Thoracic aorta (tissue), 2 donors: ENCODE data around the gene PPP1R9A. TPM values are rescaled to one million over a fixed set of nuclear protein-coding genes. Genes with fewer than 3 reads are reported as not detected.

Experiments used
- ATAC-seq: fragments of 150-250 bp; one replicate; pipeline ENCODE4 v1.8.0; 2017; ENCODE audit warnings: low read depth; ENCODE audit not compliant: insufficient number of reproducible peaks, low FRiP score
- DNase-seq: peaks from one replicate; pipeline ENCODE4 v3.0.0-alpha.2; 2020; ENCODE audit warnings: low spot score
- H3K27ac ChIP-seq, 2 donors: fragments of 200-600 bp; sonication (generic); 1 replicate in 1 of 2; 2 replicates in 1 of 2; pipeline ENCODE4 v1.5.1; 2016; ENCODE audit warnings: mild to moderate bottlenecking in 2 of 2, moderate library complexity in 2 of 2
- H3K27me3 ChIP-seq: fragments of 200-600 bp; sonication (generic); replicated peaks from 2 replicates; pipeline ENCODE4 v1.6.0; 2016; ENCODE audit warnings: mild to moderate bottlenecking; ENCODE audit not compliant: insufficient read depth
- H3K36me3 ChIP-seq: fragments of 200-600 bp; sonication (generic); one replicate; pipeline ENCODE4 v1.5.1; 2016
- H3K4me1 ChIP-seq, 2 donors: fragments of 200-600 bp; sonication (generic); 1 replicate in 1 of 2; 2 replicates in 1 of 2; pipeline versions ENCODE4 v1.5.1 to v1.6.0; 2016; ENCODE audit warnings: low read depth in 2 of 2, mild to moderate bottlenecking in 1 of 2; ENCODE audit not compliant: control insufficient read depth in 1 of 2
- H3K4me3 ChIP-seq: fragments of 200-600 bp; sonication (generic); 2 replicates; pipeline ENCODE4 v1.5.1; 2016; ENCODE audit warnings: mild to moderate bottlenecking
- H3K9me3 ChIP-seq: fragments of 200-600 bp; sonication (generic); 2 replicates; pipeline ENCODE4 v1.5.1; 2016
- total RNA-seq, 2 donors: library from RNA; depleted of rRNA; stranded (reverse); fragments of >200 nt; gene quantifications; one replicate each; pipeline versions ENCODE4 v1.1.0 to v1.2.3, GENCODE V29; 2016
- TF ChIP-seq, protein P1 (sequence below): fragments of 200-600 bp; sonication (generic); IDR thresholded peaks from one replicate; pipeline ENCODE4 v1.5.1; 2019; ENCODE audit warnings: antibody characterized with exemption

Gene PPP1R9A
- 10 to 100 TPM in 1 of 2 donors, 1 to 10 TPM in 1; 5.7 to 11.8 TPM for total RNA-seq

DNA sequence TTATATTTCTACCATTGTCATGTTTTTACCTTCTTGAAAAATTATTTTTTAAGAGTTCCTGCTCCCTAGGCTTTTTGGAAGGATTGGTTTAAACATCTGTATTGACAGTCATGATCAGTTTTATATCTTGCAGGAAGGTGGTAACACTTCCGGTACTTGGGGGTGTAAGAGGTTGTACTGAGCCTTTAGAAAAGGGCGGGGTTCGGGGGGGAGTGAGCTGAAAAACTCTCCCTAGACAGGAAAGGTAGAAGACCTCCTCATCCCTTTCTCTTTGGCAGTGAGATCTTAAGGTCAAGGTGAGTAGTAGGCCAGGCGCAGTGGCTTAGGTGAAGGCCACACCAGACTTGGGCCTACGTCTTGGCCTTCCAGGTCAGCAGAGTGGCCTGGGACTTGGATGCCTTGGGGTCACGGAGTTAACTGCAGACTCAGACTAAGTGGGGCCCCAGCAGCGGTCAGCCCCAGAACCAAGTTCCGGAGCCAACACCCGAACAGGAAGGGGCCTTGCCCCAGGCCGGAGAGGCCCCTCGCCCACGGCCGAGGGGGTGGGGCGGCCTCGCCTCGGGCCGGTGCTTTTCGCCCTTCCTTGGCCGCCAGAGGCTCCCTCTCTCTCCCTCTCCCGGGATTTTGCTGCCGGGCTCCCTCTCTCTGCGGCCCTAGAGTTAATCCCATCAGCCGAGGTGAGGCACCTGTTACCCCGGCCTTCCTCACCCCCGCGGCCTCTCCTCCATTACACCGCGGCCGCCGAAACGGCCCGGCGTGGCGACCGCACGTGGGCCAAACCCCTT is at the start of gene PPP1R9A:
TSS of gene PPP1R9A (plus strand) at position 569 of the 785 bp plus-strand sequence. CDS start 2,520 bp downstream, outside the sequence.
- peaks cover 0 to 5% of the 10 kb centered on the region in 2 donors for H3K4me1 ChIP-seq
- H3K36me3 ChIP-seq = no peaks in the 10 kb centered on the region
- H3K27me3 ChIP-seq = no peaks in the 10 kb centered on the region
- no peak for ATAC-seq
- DNase-seq = no peak
- no peaks in the 10 kb centered on the region for H3K9me3 ChIP-seq
- TF ChIP-seq, protein P1, sequence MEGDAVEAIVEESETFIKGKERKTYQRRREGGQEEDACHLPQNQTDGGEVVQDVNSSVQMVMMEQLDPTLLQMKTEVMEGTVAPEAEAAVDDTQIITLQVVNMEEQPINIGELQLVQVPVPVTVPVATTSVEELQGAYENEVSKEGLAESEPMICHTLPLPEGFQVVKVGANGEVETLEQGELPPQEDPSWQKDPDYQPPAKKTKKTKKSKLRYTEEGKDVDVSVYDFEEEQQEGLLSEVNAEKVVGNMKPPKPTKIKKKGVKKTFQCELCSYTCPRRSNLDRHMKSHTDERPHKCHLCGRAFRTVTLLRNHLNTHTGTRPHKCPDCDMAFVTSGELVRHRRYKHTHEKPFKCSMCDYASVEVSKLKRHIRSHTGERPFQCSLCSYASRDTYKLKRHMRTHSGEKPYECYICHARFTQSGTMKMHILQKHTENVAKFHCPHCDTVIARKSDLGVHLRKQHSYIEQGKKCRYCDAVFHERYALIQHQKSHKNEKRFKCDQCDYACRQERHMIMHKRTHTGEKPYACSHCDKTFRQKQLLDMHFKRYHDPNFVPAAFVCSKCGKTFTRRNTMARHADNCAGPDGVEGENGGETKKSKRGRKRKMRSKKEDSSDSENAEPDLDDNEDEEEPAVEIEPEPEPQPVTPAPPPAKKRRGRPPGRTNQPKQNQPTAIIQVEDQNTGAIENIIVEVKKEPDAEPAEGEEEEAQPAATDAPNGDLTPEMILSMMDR = no peak
- peak within 1 kb of the TSS; percentile 80 for H3K4me3 ChIP-seq
- H3K27ac ChIP-seq = peak within 1 kb of the TSS; percentile 45 to 46

DNA sequence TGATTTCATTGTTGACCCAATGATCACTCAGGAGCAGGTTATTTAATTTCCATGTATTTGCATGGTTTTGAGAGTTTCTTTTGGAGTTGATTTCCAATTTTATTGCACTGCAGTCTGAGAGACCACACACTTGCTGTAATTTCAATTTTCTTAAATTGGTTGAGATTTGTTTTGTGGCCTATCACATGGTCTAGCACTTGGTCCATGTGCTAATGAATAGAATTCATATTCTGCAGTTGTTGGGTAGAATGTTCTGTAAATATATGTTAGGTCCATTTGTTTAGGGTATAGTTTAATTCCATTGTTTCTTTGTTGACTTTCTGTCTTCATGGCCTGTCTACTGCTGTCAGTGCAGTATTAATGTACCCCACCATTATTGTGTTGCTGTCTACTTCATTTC is 36.3 kb upstream of the PPP1R9A start:
- Histone ChIP-seq H3K4me3 (no peak overlapping the region), H3K27ac (no peak overlapping the region), H3K9me3 (no peaks in the 10 kb centered on the region), H3K36me3 (no peaks in the 10 kb centered on the region), H3K27me3 (no peaks in the 10 kb centered on the region), H3K4me1 (no peaks in the 10 kb centered on the region)
- ATAC-seq (no peak), DNase-seq (no peak)
- TF ChIP-seq, protein P1 = no peak

DNA sequence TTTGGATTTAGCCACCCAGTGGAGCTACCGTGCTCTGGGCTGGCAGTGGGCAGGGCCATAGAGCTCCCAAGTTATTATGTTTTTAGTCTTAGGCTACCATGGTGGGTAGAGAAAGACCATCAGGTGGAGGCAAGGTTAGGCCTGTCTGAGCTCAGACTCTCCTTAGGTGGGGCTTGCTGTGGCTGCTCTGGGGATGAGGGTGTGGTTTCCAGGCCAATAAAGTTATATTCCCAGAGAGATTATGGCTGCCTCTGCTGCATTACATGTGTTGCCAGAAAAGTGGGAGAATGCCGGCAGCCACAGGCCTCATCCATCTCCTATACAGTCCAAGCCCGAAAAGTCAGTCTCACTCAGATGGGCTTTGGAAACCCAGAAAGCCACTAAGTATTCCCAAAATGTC is 34.2 kb upstream of the PPP1R9A start:
- no peak for ATAC-seq
- H3K9me3 ChIP-seq = peaks cover 6% of the 10 kb centered on the region
- H3K27me3 ChIP-seq = no peaks in the 10 kb centered on the region
- no peak overlapping the region for H3K4me3 ChIP-seq
- DNase-seq = no peak
- TF ChIP-seq, protein P1 = no peak
- H3K27ac ChIP-seq = no peak overlapping the region
- no peaks in the 10 kb centered on the region for H3K4me1 ChIP-seq
- no peaks in the 10 kb centered on the region for H3K36me3 ChIP-seq

DNA sequence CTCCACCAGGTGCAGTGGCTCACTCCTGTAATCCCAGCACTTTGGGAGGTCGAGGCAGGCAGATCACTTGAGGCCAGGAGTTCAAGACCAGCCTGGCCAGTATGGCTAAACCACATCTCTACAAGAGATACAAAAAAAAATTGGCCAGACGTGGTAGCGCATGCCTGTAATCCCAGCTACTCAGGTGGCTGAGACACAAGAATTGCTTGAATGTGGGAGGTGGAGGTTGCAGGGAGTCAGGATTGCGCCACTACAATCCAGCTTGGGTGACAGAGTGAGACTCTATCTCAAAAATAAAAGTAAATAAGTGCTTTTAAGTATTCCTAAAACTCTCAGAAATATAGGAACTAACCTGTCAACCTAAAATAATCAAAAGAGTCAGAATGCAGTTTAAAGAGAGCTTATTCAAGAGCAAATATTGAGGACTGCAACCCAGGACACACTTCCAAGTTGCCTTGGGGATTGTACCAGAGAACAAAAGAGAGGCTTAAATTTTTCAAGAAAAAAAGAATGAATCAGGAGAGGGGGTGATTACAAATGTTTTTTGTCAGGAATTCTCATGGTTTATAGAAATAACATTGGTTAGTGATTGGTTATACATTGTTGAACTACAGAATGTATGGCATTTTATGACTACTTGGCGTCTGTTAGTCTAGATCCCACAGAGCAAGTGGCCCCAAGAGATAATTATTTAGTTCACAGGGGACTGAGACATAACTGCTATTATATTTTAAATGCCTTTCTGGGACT is 33.2 kb upstream of the PPP1R9A start:
- Histone ChIP-seq H3K4me1 (no peaks in the 10 kb centered on the region), H3K4me3 (no peak overlapping the region), H3K27ac (no peak overlapping the region), H3K9me3 (peaks cover 9% of the 10 kb centered on the region), H3K36me3 (no peaks in the 10 kb centered on the region), H3K27me3 (no peaks in the 10 kb centered on the region)
- no peak for ATAC-seq
- TF ChIP-seq, protein P1 = no peak
- no peak for DNase-seq

DNA sequence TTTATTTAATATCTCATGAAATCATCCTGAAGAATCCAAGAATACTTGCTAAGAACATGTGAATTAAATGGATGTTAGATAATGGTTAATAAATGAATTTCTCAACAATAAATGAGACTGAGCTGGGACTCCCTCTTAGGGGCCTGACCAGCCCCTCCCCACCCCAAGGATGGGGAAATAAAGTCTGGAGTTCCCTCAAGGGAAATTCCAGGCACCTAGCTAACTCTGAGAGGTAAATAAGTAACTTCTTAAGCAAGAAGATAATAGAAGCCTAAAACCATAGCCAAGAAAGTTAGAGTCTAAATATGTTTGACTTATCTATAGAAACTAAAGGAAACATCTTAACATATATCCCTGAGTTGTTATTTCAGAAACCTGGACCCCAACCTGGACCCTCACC is 32.2 kb upstream of the PPP1R9A start:
- Histone ChIP-seq H3K36me3 (no peaks in the 10 kb centered on the region), H3K4me3 (no peak overlapping the region), H3K9me3 (peaks cover 9% of the 10 kb centered on the region), H3K4me1 (no peaks in the 10 kb centered on the region), H3K27ac (no peak overlapping the region), H3K27me3 (no peaks in the 10 kb centered on the region)
- ATAC-seq (no peak), DNase-seq (no peak)
- TF ChIP-seq, protein P1 = no peak
